HG02588 (cell line): Measurements from ENCODE around the gene PRTFDC1.
"Not testable (repeated sequence)": the region's sequence is repeated elsewhere in the genome, so short reads cannot be mapped to it uniquely, and the experiment has no call there.

Experiments used
- ATAC-seq: cut with Tn5 transposase; IDR thresholded peaks from one replicate; pipeline ENCODE4 v1.9.1; 2021; ENCODE audit warnings: mild to moderate bottlenecking, moderate library complexity; ENCODE audit not compliant: unreplicated experiment

PRTFDC1 gene

GRCh38 chr10:24966962-24967481 is 14.6 kb upstream of the PRTFDC1 start:
- ATAC-seq, result no peak

GRCh38 chr10:24965051-24965450 is 12.6 kb upstream of the PRTFDC1 start:
- no peak for ATAC-seq

- ATAC-seq, result no peak
Measured at GRCh38 chr10:24963521-24964041, 11.2 kb upstream of the PRTFDC1 start.

- ATAC-seq, result no peak
Measured at GRCh38 chr10:24962995-24963394, 10.6 kb upstream of the PRTFDC1 start.

- no peak for ATAC-seq
Measured at GRCh38 chr10:24961582-24961981, 9.2 kb upstream of the PRTFDC1 start.

- no peak for ATAC-seq
Measured at GRCh38 chr10:24959382-24959730, 7.0 kb upstream of the PRTFDC1 start.

GRCh38 chr10:24958721-24959381 is 6.4 kb upstream of the PRTFDC1 start:
- ATAC-seq, result no peak

GRCh38 chr10:24958091-24958720 is 5.8 kb upstream of the PRTFDC1 start:
- no peak for ATAC-seq

- ATAC-seq, result not testable (repeated sequence)
Measured at GRCh38 chr10:24957624-24958051, 5.2 kb upstream of the PRTFDC1 start.

- no peak for ATAC-seq
Measured at GRCh38 chr10:24953675-24954074, 1.3 kb upstream of the PRTFDC1 start.

- peak; percentile 73 for ATAC-seq
Measured at GRCh38 chr10:24952707-24953645, 570 bp upstream of the PRTFDC1 start.

- peak; percentile 3 for ATAC-seq
Measured at GRCh38 chr10:24951201-24952142, 934 bp downstream of the PRTFDC1 start.

- ATAC-seq, result no peak
Measured at GRCh38 chr10:24950439-24950838, 2.0 kb downstream of the PRTFDC1 start.

GRCh38 chr10:24949616-24950015 is 2.8 kb downstream of the PRTFDC1 start:
- no peak for ATAC-seq

GRCh38 chr10:24947304-24948097 is 4.9 kb downstream of the PRTFDC1 start:
- ATAC-seq, result no peak

- ATAC-seq, result no peak
Measured at GRCh38 chr10:24944512-24945255, 7.7 kb downstream of the PRTFDC1 start.

GRCh38 chr10:24938525-24938924 is 13.9 kb downstream of the PRTFDC1 start:
- no peak for ATAC-seq

- ATAC-seq, result no peak
Measured at GRCh38 chr10:24938076-24938475, 14.3 kb downstream of the PRTFDC1 start.
